Measurements from ENCODE around the gene CCT7.

Gene CCT7

GRCh38 chr2:73269686-73270465 is 35.8 kb downstream of the CCT7 start:
- no peak for DNase-seq

GRCh38 chr2:73272270-73272669 is 38.2 kb downstream of the CCT7 start:
- DNase-seq: no peak

- DNase-seq: no peak
Observed at GRCh38 chr2:73279852-73280251, 45.7 kb downstream of the CCT7 start.

- DNase-seq: no peak
Observed at GRCh38 chr2:73281244-73281643, 47.1 kb downstream of the CCT7 start.

- no peak for DNase-seq
Observed at GRCh38 chr2:73282924-73283544, 48.9 kb downstream of the CCT7 start.

GRCh38 chr2:73283545-73284295 is 49.6 kb downstream of the CCT7 start:
- no peak for DNase-seq

GRCh38 chr2:73284296-73285158 is 50.4 kb downstream of the CCT7 start, which contains the start of gene FBXO41:
Gene FBXO41, minus strand, starts transcription at chr2:73284478. Its CDS starts 14,848 bp downstream, at chr2:73269630.
- DNase-seq: no peak

GRCh38 chr2:73285159-73285739 is 51.1 kb downstream of the CCT7 start:
- peak; percentile 91 for DNase-seq

GRCh38 chr2:73286134-73286655 is 52.1 kb downstream of the CCT7 start:
- DNase-seq: no peak

- no peak for DNase-seq
Observed at GRCh38 chr2:73289304-73289703, 55.2 kb downstream of the CCT7 start.

GRCh38 chr2:73290049-73290839 is 56.1 kb downstream of the CCT7 start:
- no peak for DNase-seq

- no peak for DNase-seq
Observed at GRCh38 chr2:73291093-73291460, 57.0 kb downstream of the CCT7 start.

- no peak for DNase-seq
Observed at GRCh38 chr2:73291461-73292315, 57.6 kb downstream of the CCT7 start.

- no peak for DNase-seq
Observed at GRCh38 chr2:73292316-73292905, 58.3 kb downstream of the CCT7 start.

- no peak for DNase-seq
Observed at GRCh38 chr2:73292906-73293533, 58.9 kb downstream of the CCT7 start.

- peak; percentile 59 for DNase-seq
Observed at GRCh38 chr2:73293534-73294171, 59.5 kb downstream of the CCT7 start, which contains the start of gene EGR4. Gene EGR4, minus strand, starts transcription at chr2:73293548. Its CDS starts 231 bp downstream, at chr2:73293317.

GRCh38 chr2:73294239-73294638 is 60.1 kb downstream of the CCT7 start:
- DNase-seq: no peak

- DNase-seq: no peak
Observed at GRCh38 chr2:73295751-73296400, 61.8 kb downstream of the CCT7 start.

Measured in SIG-M5 (cell line).